ENCODE data around the gene ARHGAP22.

Gene ARHGAP22

DNA sequence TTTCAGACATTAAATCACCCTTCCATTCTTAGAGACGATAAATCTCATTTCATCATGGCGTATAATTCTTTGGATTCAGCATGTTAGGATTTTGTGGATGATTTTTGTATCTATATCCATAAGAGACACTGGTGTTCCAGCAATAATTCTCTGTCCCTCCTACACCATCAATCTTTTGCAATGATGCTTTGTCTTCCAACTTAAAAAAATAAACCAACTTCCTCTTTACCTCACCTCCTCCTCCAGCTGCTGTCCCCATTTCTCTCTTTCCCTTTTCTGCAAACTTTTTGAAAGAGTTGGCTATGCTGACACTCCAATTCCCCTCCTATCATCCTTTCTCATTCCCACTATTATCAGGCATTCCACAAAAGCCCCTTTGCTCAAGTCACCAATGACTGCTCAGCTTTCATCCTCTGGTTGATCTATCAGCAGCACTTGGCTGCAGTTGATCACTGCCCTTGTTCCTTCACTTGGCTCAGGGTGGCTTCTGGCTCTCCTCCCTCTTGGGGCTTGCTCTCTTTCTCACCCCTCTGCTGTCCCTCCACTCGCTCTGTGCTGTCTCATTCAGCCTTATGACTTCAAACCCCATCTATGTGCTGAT lies 130.0 kb downstream of the ARHGAP22 start:
- no peak for DNase-seq

DNA sequence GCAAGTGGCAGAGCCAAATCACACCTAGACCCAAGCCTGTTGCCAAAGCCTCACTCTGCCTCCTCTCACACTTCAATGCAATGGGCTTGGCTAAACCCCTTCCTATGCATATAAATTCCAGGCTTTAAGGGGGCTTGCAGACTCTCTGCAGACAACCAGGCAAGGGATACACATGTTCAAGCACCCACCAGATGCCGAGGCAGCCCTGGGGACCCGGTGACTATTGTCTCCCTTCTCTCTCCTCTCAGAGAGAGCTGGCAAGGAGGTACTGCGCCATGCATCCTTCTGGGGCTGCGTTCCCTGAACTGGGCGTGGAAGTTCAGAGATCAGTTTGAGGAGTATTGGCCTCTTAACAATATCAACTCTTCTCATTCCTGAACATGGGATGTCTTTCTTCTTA lies 131.2 kb downstream of the ARHGAP22 start:
- no peak for DNase-seq

DNA sequence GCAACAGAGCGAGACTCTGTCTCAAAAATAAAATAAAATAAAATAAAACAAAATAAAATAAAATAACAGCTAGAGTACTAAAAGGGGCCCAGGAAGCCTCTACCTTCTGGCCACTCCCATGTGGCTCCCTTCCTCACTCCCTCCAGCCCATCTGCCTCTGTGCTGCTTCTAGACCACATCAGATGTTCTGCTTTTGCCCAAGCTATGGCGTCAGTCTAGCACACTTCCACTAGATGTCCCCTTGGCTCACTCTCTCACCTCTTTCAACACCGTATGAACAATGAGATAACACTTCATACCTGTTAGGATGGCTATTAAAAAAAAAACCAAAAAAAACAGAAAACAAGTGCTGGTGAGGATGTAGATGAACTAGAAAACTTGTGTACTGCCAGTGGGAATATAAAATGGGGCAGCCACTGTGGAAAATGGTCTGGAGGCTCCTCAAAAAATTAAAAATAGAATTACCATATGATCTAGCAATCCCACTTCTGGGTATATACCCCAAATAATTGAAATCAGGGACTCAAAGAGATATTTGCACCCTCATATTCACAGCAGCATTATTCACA lies 132.3 kb downstream of the ARHGAP22 start:
- no peak for DNase-seq

DNA sequence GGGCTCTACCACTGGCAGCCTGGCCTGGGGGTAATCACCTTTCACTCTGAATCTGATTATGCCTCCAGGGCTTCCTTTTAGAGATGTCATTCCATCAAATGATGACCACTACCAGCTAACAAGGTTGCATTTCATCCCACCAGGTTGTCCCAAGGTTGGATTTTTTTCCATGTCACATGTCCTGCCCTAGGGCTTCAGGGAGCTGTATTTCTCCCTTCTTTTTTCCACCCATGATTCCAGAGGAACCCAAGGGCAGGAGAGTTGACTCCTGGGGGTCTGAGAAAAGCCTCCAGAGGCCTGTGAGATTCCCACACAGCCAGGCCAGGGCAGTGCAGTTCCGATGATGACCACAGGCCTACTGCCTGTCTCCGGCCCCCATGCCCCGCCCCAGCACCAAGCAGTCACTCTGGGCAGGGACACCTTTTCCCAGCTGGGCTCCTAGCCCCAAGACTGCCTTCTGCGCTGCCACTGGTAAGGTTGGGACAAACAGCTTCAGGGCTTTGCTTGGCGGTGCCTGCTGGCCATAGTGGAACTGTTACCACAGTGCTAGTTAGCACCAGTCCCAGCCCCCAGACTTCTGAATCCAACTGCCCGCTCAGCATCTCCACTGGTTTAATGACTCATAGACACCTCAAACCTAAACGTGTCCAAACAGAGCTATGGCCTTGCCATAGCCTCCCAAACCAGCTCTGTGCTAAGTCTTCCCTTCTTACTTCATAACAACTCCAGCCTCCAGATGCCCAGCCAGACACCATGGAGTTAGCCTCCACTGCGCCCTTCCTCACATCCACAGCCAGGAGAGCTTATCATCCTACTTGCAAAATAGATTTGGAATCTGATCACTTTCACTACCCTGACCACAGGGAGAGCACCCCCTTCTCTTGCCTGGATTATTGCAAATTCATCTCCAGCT lies 133.7 kb downstream of the ARHGAP22 start:
- DNase-seq, result no peak

DNA sequence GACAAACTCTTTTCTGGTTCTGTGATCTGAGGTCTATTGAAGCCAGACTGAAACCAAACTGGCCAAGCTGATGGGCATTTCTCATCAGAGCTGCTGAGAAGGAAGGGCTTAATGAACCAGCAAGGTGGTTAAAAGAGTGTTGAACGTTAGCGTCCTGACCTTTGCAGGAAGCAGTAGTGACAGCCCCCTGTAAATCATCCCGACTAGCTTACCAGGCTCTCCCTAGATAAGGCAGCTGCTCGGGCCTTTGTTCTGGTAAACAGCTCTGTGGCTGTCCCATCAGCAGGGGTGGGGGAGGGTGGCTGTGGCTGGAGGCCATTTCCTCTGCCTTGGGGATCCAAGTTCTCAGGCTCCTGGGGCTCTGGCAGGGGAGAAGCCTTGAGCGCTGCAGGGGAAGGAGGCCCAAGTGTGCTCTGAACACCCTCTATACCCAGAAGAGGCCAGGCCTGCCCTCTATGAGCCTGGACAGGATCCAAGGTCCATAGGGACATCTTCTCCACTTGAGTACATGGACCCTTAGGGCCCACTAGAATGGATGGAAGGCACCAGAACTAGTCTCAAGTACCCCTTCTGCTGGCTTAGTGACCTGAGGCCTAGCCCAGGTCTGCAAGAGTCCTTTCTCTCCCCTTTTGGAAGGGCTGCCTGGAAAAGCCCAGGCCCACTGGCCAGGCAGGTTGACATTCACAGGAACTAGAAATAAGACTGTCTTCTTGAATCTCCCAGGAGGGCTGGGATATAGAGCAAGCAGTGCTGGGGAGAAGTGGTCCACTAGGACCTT lies 134.6 kb downstream of the ARHGAP22 start:
- no peak for DNase-seq

DNA sequence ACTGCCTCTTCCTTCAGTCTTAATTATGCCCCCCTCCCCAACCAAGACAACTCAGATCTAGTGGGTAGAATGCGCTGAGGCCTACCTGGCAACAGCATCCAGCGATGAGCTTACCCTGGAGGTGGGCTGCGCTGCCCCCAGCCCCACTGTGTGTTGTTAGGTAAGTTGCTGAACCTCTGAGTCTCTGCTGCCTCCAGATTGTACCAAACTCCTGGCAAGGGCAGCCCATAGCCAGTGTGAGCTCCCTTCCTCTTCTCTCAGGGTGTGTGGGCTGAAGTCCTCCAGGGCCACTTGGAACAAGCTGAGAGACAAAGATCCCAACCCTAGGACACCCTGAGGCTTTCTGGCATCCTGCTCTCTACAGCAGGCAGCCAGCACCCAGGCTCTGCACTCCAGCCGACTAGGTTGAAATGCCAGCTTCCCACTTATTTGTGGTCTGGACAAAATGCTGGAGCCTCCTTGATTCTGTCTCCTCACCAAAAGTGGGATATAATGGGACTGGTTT lies 135.3 kb downstream of the ARHGAP22 start:
- no peak for DNase-seq

DNA sequence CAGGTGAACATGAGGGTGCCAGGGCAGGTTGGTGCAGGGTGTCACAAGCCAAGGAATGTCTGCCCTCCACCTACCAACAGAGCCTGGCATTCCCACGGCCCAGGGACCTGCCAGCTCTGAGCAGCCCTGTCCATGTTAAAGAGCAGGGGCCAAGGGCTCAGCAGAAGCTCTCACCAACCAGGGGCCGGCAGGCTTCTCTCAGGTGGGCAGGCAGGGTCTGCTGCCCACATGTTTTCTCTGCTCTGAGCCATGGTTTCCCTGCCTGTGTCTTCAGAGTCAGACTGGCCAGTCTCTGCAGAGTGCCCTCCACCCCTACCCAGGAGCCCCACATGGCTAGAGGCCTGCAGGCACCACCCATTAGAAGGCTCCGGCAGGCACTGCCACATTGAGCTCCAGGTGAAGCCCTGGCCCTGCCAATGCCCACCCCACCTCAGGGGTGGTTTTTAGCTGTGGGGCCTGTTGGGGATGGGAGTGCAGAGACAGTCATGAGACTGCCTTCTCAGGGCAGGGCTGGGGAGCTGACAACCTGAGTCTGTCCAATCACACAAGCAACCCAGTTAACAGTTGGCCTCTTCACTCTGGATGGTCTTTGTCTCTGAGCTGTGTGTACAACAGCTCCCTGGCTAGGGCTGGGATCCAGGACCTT lies 135.9 kb downstream of the ARHGAP22 start:
- DNase-seq, result no peak

DNA sequence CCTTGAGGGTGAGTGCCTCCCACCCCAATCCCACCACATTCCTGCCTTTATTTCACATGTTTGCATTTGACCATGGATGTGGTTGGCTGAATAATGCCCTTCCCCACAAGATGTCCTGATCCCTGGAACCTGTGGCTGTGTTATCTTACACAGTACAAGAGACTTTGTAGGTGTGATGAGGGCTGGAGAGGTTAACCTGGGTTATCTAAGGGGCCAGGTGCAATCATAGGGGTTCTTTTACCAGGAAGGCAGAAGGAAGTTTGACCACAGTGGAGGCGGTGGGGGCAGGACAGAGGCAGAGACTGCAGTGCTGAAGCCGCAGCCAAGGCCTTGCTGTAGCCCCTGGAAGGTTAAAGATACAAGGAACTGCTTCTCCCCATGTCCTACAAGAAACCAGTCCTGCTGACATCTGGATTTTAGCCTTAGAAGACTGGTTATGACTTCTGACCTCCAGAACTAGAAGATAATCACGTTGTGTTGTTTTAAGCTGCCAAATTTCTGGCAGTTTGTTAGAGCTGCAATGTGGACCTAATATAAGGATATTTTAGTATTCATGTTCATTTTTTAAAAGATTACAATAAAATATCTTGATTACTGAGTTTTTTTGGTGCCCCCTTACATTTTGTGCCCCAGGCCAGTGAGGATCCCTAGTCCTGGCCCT lies 136.6 kb downstream of the ARHGAP22 start:
- no peak for DNase-seq

DNA sequence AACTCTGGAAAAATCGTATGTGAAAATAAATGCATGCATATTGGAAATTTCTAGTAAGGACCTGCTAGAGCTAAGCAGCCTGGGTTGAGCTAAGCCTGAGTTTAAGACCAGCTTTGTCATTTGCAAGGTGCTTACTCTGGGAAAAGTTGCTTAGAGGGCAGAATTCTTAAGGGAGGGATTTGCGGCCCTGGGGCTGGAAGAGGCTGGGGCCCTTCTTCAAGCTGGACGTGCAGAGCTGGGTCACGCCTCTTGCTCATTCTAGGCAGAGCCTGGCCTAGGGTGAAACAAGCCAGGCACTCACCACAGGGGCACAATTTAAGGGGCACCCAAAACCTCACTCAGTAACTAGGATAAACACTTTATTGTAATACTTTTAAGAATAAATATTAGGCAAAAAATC lies 137.2 kb downstream of the ARHGAP22 start:
- DNase-seq, result no peak

DNA sequence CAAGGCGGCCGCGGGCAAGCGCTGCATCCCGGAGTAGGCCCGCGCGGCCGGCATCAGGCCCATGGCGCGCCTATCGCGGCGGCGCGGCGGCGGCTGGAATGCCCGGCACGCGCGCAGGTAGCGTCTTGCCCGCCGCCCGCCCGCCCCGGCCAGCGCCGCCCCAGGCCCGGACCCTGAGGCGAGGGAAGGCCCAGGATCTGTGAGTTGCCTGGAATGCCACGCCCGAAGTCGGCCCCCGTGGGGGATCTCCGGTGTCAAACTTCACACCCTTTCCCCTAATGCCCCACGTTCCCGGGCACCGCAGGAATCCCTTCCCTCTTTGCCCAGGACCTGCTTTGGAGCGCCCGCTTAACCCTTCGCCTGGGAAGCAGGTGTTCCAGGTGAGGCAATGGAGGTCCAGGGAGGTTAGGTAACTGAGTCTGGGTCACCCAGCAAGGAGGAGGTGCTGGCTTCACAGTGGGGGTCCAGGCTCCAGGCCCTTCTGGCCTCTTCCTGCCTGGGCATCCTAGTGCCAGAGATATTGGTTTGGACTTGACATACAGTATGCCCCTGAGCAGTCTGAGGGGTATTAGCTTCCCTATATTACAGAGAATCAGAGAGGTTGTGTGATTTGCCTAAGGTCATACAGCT lies 138.1 kb downstream of the ARHGAP22 start:
- DNase-seq, result no peak

DNA sequence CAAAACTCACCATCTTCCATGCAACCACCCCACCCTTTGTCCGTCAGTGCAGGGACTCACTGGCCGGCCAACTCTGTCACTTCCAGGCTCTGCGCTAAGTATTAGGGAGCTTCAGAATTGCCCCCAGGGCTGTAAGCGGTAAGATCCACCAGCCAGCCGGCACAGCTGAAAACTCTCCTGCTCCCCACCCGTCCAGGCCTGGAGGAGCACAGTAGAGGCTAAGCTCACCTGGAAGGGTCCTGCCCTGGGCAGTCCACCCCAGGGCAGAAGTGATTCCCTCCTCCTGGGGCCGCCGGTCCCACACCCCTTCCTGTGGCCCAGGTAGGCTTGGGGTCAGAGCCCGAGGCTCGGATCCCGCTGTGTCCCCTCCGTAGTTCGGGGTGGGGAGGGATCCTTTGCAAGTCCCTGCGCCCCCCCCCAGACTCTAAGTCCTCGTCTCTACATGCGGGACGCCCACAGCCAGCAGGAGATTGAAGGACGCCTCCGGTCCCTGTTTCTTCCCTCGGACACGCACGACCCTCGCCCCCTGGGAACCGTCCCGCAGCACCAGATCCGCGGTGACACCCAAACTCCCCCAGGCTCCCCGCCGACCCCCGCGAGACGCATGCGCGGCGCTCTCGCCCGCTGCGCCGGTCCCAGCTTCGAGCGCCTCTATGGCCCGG lies 138.9 kb downstream of the ARHGAP22 start:
- no peak for DNase-seq

DNA sequence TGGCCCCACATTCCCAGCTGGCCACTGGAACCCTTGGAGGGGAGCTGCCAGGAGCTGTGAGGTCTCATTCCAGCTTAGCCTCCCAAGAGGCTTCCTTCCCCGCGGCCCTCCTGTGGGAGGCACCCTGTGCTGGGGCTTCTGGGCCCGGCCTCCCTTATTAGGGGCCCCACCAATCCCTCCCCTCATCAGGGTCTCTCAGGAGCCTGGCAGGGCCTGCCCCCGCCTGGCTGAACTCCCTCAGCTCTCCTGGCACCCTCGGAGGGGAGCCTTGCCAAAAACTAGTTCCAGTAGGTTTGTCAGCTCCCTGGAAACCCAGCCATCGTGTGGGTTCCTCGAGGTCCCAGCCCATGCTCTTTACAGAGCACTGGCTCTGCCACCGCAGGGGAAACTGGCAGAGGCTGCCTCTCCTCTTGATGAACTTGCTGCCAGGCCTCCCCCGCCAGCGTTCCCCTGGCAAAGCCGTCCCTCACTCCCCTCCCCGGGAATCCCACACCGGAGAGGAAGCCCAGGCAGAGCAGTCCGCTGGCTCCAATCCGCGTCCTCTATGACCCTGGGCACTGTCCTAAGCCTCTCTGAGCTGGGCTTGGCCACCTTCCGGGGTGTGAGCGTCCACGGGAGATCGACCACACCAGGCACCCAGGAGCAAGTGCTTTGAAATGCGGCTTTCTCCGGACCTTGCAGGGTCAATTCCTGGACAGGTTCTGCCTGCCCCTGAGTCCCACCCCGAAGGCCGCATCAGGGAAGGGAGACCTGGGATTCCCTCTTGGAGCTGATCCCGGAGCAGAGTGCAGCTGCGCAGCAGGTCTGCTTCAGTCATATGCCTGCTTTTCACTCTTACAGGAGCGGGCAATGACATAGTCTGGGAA lies 139.8 kb downstream of the ARHGAP22 start:
- no peak for DNase-seq

DNA sequence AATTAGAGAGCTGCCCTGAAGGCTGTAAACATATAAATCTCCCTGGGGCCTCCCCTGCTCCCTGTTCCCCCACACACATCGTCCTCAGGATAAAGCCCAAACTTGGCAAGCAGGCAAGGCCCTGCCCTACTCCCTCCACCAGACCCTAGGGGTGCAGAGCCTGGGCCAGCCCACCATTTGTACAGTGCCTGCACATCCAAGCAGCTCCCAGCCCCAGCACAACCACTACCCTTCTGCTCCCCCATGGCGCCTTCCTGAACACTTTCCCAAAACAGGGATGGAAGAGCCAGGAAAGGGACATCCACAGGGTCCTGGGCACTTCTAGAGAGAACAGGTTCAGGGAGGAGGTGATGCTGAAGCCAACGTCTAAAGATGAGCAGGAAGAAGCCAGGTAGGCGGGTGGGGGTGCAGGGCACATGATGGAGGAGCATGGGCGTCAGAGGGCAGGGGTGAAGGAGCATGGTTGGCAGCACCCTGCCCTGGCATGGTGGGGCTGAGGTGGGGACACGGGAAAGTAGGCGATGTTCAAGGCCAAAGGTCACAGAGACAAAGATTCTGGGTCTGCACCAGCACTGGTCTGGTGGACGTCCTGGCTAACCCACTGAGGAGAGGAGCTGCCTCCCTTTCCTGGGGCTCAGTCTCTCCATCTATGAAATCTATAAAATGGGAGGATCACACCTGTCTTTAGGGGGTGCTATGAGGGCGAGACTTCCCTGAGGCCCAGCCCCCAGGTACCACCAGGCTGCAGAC lies 140.6 kb downstream of the ARHGAP22 start:
- DNase-seq, result no peak

DNA sequence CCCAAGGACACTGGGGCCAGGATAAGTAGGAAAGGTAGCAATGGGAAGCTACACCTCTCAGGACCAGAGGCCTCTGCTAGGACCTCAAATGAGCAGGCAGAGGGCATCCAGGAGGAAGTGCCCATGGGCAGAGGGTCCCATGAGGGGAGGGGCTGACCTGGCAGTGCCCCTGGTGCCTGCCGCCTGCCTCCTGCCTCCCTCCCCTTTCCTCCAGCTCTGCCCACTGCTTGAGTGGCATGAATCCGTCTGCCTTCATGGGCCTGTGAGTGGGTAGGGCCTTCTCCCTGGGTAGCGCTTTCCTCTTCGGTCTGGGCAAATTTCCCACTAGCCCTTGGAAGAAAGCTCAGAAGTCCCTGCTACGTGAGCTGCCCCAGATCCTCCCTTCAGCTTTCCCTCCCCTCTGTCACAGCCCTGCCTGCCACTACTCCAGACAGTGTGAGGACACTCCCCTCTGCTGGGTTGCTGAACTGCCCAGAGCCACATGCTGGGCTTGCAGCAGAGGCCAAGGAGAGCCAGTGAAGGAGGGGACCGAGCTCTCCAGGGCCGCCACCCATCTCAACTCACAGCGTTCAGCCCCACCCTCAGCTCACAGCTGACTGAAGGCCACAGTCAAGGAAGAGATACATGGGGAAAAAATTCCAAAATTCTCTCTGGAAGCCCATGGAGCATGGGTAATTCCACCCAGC lies 141.4 kb downstream of the ARHGAP22 start:
- no peak for DNase-seq

DNA sequence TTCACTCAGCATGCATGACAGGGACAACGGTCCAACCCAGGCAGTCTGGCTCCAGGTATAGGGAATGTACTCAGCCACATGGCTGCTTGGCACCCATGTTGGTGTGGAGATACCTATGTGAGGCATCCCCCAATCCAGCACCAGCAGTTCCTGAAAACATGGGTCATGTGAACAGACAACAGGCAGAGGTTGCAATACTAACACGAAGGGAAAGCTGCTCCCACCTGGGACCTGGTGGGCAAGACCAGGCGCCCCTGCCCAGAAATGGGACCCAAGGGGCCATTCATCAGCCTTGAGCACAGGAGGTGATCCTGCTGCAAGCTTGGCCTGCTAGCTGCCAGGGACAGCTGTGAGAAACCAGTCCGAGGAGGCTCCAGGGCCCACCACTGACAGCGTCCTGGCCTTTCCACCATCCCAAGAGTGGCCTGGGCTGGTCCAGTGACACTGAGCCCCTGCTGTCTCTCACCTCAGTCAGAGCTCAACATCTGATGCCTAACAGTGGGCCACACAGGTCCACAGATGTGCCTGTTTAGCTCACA lies 142.3 kb downstream of the ARHGAP22 start:
- DNase-seq, result no peak

DNA sequence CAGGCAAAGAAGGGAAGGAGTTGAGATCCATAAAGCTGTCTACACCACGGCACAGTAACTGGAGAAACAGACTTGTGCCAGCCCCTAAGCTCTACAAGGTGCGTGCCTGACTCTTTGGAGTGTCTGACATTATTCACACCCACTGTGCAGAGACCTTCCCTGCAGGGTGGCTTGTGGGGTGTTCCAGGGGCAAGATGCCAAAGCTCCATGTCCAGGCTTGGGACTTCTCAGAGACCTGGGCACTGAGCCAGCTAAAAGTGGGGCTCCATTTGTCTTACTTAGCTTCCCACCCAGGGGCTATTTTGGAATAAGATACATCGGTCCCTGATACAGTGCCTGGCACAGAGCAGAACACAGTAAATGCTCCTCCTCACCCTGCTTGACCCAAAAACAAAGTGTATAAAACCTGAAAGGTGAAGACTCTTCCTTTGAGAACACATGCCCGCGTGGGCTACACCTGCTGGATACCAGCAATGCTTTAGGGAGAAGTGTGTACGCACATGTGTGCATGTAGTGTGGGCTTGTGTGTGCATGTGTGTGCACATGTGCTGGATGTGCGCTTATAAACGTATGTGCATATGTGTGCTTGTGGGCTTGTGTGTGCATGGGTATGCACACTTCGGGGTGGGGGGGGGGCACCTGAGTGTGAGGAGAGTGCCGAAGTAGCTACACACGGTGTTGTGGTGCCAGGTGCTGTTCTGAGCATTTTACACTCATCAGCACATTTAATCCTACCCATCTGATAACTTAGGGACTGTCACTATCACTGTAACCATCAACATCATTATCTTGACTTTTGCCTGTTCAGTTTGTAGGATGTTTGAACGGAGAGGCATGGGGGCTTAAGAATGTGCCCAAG lies 143.0 kb downstream of the ARHGAP22 start:
- no peak for DNase-seq

DNA sequence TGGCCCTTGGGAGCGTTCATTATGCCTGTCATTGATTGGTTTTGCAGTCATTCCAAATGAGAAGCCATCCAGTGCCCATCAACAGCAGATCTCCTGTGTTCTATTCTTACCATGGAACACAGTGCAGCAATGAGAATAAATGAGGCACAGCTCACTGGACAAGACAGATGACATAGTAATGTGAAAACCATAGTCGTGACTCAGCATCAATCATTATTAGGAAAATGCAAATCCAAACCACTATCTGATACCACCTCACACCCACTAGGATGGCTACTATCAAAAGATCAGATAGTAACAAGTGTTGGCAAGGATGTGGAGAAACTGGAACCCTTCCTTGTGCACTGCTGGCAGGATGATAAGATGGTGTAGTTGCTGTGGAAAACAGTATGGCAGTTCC lies 144.7 kb downstream of the ARHGAP22 start:
- no peak for DNase-seq
